ENCODE results near the gene SRSF11.

GRCh38 chr1:70293186-70293843, 72.1 kb downstream of the SRSF11 start:
- TF ChIP-seq CTCF (IDR thresholded peaks at IDR 0.05) (no peak), SIN3A (IDR thresholded peaks at IDR 0.05; ENCODE audit: borderline replicate concordance, insufficient read depth, low read depth, low read length) (no peak), POLR2AphosphoS5 (IDR thresholded peaks at IDR 0.05; ENCODE audit: low read depth, low read length) (no peak)
